HG03558 (cell line): Measurements from ENCODE around the gene EXOC3L2.
"Not testable (repeated sequence)": the region's sequence is repeated elsewhere in the genome, so short reads cannot be mapped to it uniquely, and the experiment has no call there.

Experiments used
- ATAC-seq: cut with Tn5 transposase; IDR thresholded peaks from one replicate; pipeline ENCODE4 v1.9.1; 2021; ENCODE audit warnings: moderate number of reproducible peaks; ENCODE audit not compliant: unreplicated experiment; ENCODE audit errors: extremely low read depth

The EXOC3L2 gene

GRCh38 chr19:45245334-45245787, at the start of gene EXOC3L2:
Gene EXOC3L2, minus strand, starts transcription at chr19:45245407. Its CDS starts 6,362 bp downstream, at chr19:45239045.
- no peak for ATAC-seq

DNA sequence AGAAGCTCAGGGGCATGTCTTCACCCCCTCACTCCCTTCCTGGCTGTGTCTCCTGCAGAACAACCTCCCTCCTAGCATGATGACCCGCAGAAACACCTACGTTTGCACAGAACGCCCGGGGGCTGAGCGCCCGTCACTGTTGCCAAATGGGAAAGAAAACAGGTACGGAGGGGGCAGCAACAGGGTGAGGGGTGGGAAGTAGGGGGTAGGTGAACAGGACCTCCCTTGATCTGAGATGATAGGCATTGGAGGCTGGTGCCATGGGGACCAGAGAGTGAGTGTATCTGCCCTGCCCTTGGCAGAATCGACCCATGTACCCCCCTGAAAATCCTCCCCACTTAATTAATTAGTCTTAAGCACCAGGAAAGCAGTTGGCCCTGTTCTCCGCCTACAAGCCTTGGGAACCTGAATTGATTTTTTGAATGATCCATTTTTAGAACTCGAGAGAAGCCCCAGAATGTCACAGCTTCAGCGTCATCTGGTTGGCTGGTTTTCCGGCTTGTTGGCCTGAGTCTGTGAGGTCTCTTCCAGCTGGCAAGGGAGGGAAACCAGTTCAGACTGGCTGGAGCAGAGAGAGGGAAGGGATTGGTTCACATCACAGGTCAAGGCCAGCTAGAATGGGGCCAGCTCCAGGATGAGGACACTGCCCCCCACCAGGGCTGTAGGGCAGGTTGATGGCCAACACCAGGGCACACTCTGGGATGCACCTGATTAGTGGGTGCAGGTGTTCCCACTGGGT, 49.3 kb upstream of the EXOC3L2 start:
- ATAC-seq, result no peak

GRCh38 chr19:45293682-45294081, 48.5 kb upstream of the EXOC3L2 start:
- no peak for ATAC-seq

GRCh38 chr19:45291834-45292233, 46.6 kb upstream of the EXOC3L2 start:
- ATAC-seq, result no peak

GRCh38 chr19:45290381-45290931, 45.2 kb upstream of the EXOC3L2 start:
- ATAC-seq, result no peak

DNA sequence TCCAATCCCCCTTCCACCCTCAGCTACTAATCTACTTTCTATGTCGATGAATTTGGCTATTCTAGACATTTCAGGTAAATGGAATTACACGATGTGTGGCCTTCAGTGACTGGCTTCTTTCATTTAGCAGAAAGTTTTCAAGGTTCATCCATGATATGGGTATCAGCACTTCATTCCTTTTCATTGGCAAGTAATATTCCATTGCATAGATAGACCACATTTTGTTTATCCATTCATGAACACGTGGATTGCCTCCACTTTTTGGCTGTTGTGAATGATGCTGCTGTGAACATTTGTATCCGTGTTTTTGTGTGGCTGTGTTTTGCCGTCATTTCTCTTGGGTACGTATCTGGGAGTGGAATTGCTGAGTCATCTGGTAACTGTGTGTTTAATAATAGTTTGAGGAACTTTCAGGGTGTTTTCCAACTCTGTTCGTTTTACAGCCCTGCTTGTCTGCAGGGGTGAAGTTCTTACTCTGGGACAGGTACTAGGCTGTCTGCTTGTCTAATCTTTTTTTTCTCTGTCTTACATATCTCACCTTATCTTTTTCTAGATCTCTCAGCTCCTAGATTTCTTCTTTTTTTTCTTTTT, 38.3 kb upstream of the EXOC3L2 start:
- ATAC-seq, result no peak

GRCh38 chr19:45280471-45280961, 35.3 kb upstream of the EXOC3L2 start:
- ATAC-seq, result no peak

DNA sequence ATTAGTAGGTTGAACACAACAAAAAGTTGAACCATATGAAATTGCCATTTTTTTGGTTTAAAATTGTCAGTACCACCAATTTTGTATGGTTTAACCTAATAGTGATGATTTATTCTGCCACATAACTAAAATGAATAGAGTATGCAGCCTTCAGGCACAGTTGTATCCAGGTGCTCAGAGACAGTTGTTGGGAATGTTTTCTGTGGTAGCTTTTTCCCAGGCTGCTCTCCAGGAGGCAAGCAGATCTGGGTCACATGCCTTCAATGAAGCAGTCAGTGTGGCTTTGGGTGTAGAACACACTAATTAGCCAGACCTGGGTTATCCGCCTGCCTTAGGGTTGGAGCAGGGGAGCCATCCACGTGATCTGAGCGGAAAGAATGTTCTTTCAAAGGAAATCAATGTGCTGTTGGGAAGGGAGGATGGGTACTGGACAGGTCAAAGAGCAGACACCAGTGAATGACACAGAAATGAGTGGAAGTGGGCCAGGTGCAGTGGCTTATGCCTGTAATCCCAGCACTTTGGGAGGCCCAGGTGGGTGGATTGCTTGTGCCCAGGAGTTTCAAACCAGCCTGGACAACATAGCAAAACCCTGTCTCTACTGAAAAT, 34.5 kb upstream of the EXOC3L2 start:
- no peak for ATAC-seq

DNA sequence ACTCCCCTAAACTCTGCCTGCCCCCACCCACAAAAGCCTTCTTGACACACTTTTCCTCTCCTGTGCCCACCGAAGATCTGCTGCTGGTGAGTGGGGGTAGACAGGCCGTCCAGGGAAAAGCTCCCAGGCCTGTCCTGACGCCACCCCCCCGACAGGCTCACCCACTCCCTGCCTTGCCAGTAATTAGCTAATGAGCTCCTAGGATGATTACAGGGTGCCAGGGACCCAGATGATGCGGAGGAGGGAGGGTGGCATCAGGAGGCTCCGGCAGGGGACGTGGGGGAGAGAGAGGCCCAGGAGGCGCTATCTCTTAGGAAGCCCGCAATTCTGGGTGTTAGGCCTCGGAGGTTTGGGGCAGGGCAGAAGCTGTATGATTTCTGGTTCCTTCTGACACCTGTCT, 32.9 kb upstream of the EXOC3L2 start:
- no peak for ATAC-seq

GRCh38 chr19:45276284-45276687, 31.1 kb upstream of the EXOC3L2 start:
- no peak for ATAC-seq

DNA sequence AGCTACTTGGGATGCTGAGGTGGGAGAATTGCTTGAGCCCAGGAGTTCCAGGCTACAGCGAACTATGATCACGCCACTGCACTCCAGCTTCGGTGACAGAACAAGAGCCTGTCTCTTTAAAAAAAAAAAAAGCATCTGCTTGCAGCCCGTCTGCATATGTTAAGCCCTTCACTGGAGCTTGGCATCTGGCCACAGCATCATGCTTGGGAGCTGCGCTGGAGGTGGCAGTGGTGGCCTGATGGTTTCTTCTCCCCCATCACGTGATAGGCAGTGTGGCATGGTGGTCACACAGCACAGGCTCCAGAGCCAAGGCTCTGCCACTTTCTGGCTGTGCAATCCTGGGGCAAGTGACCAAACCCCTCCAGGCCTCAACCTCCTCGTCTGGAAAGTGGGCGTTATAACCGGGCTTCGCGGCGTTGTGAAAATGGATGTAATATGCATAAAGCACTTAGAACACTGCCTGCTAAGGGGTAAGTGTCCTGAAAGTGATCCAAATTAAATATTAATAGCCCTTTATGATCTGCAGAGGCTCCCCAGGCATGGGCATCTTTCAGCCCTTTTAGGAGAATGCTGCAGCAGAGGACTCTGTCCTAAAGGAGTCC, 30.3 kb upstream of the EXOC3L2 start:
- no peak for ATAC-seq

GRCh38 chr19:45273521-45273855, 28.3 kb upstream of the EXOC3L2 start:
- ATAC-seq, result no peak

DNA sequence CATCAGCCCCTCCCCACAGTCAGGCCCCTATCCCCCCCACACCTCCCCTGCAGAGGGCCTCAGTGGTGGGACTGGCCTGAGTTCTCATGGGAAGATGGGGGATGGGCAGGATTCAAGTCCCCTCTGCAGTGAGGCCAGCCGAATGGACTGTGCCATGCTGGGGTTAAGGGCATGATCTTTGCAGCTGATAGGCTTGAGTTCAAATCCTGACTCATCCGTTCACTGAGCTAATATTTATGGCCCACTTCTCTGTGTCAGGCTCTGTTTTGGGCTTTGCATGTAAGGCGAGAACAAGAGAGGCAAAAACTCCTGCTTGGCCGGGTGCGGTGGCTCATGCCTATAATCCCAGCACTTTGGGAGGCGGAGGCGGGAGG, 26.5 kb upstream of the EXOC3L2 start:
- no peak for ATAC-seq

GRCh38 chr19:45271098-45271734, 26.0 kb upstream of the EXOC3L2 start:
- no peak for ATAC-seq

- ATAC-seq, result not testable (repeated sequence)
Measured at GRCh38 chr19:45269939-45270338, 24.7 kb upstream of the EXOC3L2 start.

DNA sequence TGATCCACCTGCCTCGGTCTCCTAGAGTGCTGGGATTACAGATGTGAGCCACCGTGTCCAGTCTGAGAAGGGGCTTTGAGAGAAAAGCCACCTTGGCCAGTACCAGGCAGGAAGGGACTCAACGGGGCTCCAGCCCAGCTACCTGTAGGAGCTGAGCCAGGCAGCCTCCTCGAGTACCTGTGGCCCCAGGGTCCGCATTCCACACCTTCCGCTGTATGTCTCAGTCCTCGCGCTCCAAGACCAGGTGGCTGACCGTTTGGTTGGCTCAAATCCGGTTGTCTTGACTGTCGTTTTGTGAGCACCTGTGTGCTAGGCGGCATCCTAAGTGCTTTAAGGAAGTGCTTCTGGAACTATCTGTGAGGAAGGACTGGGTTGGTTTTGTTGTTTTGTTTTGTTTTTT, 22.1 kb upstream of the EXOC3L2 start:
- no peak for ATAC-seq

- no peak for ATAC-seq
Measured at GRCh38 chr19:45265375-45265774, 20.2 kb upstream of the EXOC3L2 start.

DNA sequence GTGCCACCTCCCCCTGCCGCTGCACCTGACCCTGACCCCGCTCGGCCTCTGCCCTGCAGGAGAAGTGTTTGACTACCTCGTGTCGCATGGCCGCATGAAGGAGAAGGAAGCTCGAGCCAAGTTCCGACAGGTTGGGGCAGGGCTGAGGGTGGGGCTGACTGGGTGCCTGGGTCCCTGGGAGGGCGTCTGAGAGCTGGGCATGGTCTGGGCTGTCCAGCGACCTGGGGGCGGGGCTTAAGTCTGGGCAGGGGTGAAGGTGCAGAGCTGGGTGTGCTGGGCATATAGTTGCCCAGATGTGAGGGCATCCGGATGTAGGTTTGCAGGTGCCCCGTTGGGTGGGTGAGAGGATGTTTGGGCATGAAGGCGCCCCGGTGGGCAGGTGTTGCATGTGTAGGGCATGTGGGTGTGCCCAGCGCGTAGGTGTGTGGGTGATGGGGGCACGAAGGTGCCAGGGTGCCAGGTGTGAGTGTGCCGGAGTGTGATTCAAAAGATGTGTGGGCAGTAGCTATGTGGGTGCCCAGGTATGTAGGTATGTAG, 19.6 kb upstream of the EXOC3L2 start:
- ATAC-seq, result no peak

GRCh38 chr19:45263013-45263412, 17.8 kb upstream of the EXOC3L2 start:
- no peak for ATAC-seq

DNA sequence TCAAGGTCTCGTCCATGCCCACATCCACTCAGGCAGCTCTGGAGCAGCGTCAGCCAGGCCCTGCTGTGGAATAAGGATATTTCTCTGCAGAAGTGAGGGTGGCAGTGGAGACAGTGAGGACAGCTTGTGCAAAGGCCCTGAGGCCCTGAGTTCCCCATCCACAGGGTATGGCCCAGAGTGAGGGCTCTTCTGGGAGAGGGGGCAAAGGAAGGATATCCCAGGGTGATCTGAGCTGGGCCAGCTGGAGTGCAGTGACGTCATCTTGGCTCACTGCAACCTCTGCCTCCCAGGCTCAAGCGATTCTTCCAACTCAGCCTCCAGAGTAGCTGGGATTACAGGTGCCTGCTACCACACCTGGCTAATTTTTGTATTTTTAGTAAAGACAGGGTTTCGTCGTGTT, 17.4 kb upstream of the EXOC3L2 start:
- ATAC-seq, result no peak
